ENCODE results near the gene TTC33.
"Not testable (repeated sequence)": the region's sequence is repeated elsewhere in the genome, so short reads cannot be mapped to it uniquely, and the experiment has no call there.

TTC33 gene

GRCh38 chr5:40601198-40601868, 154.4 kb downstream of the TTC33 start:
- Histone ChIP-seq H3K4me1 (ENCODE audit: control insufficient read depth in 1 of 2, insufficient read depth in 2 of 2, low read length in 2 of 2) (peaks cover 4 to 7% of the 10 kb centered on the region in 2 donors), H3K27me3 (ENCODE audit: control insufficient read depth in 1 of 2, insufficient read depth in 2 of 2, low read length in 2 of 2) (no peaks in the 10 kb centered on the region), H3K36me3 (ENCODE audit: control insufficient read depth in 1 of 2, insufficient read depth in 2 of 2, low read length in 2 of 2) (no peaks in the 10 kb centered on the region), H3K9ac (ENCODE audit: low read depth in 1 of 2, low read length in 2 of 2) (no peak overlapping the region), H3K4me3 (ENCODE audit: low read depth in 1 of 2, low read length in 2 of 2) (no peak overlapping the region), H3K9me3 (ENCODE audit: control insufficient read depth in 1 of 2, low read length in 2 of 2) (no peaks in the 10 kb centered on the region), H3K27ac (ENCODE audit: low read depth, low read length) (no peak overlapping the region)

- H3K27me3 ChIP-seq (ENCODE audit: control insufficient read depth in 1 of 2, insufficient read depth in 2 of 2, low read length in 2 of 2) = no peaks in the 10 kb centered on the region
Observed at GRCh38 chr5:40600383-40600782, 155.4 kb downstream of the TTC33 start.

DNA sequence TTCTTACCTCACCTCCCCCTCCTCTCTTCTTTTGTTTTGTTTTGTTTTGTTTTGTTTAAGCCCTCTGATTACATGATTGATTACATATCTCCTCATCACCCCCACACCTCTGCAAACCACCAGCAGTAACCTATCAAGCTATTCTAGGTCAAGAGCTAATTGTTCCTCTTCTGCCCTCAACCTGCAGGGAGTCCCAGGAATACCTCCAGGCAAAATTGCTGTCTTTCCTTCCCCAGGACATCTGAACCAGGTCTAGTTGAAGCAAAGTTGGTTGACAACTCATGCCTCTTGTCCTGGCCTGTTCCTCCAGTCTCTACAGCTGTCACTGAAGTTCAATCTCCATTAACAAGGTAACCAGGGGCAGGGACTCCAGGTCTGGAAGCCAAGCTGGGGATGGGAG, 156.1 kb downstream of the TTC33 start:
- peaks cover 4 to 7% of the 10 kb centered on the region in 2 donors for H3K4me1 ChIP-seq (ENCODE audit: control insufficient read depth in 1 of 2, insufficient read depth in 2 of 2, low read length in 2 of 2)

More at GRCh38 chr5:40600383-40600782, 155.4 kb downstream of the TTC33 start:
- Histone ChIP-seq H3K9ac (ENCODE audit: low read depth in 1 of 2, low read length in 2 of 2) (no peak overlapping the region), H3K9me3 (ENCODE audit: control insufficient read depth in 1 of 2, low read length in 2 of 2) (no peaks in the 10 kb centered on the region), H3K4me3 (ENCODE audit: low read depth in 1 of 2, low read length in 2 of 2) (no peak overlapping the region), H3K4me1 (ENCODE audit: control insufficient read depth in 1 of 2, insufficient read depth in 2 of 2, low read length in 2 of 2) (peaks cover 4 to 7% of the 10 kb centered on the region in 2 donors), H3K36me3 (ENCODE audit: control insufficient read depth in 1 of 2, insufficient read depth in 2 of 2, low read length in 2 of 2) (no peaks in the 10 kb centered on the region), H3K27ac (ENCODE audit: low read depth, low read length) (no peak overlapping the region)

DNA sequence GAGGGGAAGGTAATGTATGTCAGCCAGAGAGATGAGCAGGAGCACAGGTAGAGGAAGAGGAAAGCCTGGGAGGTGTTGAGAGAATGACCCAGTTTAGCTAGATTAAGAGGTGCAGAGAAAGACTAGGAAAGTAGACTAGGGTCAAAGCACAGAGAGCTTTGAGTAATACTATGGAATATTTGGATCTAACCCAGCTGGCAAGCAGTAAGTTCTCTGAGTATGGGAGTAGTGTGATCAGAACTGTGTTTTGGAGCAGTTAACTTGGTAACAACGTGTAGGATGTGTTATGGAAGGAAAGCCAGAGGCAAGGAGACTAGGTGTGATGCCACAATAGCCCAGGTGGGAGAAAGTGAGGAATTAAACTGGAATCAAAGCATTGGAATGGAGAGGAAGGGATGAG, 160.9 kb downstream of the TTC33 start:
- no peaks in the 10 kb centered on the region for H3K27me3 ChIP-seq (ENCODE audit: control insufficient read depth in 1 of 2, insufficient read depth in 2 of 2, low read length in 2 of 2)
- no peak overlapping the region for H3K27ac ChIP-seq (ENCODE audit: low read depth, low read length)
- H3K9me3 ChIP-seq (ENCODE audit: control insufficient read depth in 1 of 2, low read length in 2 of 2) = peaks cover 0 to 4% of the 10 kb centered on the region in 2 donors
- no peak overlapping the region for H3K9ac ChIP-seq (ENCODE audit: low read depth in 1 of 2, low read length in 2 of 2)
- no peak overlapping the region for H3K4me3 ChIP-seq (ENCODE audit: low read depth in 1 of 2, low read length in 2 of 2)
- H3K4me1 ChIP-seq (ENCODE audit: control insufficient read depth in 1 of 2, insufficient read depth in 2 of 2, low read length in 2 of 2) = no peaks in the 10 kb centered on the region
- no peaks in the 10 kb centered on the region for H3K36me3 ChIP-seq (ENCODE audit: control insufficient read depth in 1 of 2, insufficient read depth in 2 of 2, low read length in 2 of 2)

More for the DNA sequence above, 156.1 kb downstream of the TTC33 start:
- no peaks in the 10 kb centered on the region for H3K9me3 ChIP-seq (ENCODE audit: control insufficient read depth in 1 of 2, low read length in 2 of 2)
- no peak overlapping the region for H3K4me3 ChIP-seq (ENCODE audit: low read depth in 1 of 2, low read length in 2 of 2)
- no peak overlapping the region for H3K9ac ChIP-seq (ENCODE audit: low read depth in 1 of 2, low read length in 2 of 2)
- no peaks in the 10 kb centered on the region for H3K36me3 ChIP-seq (ENCODE audit: control insufficient read depth in 1 of 2, insufficient read depth in 2 of 2, low read length in 2 of 2)
- no peaks in the 10 kb centered on the region for H3K27me3 ChIP-seq (ENCODE audit: control insufficient read depth in 1 of 2, insufficient read depth in 2 of 2, low read length in 2 of 2)
- H3K27ac ChIP-seq (ENCODE audit: low read depth, low read length) = no peak overlapping the region

DNA sequence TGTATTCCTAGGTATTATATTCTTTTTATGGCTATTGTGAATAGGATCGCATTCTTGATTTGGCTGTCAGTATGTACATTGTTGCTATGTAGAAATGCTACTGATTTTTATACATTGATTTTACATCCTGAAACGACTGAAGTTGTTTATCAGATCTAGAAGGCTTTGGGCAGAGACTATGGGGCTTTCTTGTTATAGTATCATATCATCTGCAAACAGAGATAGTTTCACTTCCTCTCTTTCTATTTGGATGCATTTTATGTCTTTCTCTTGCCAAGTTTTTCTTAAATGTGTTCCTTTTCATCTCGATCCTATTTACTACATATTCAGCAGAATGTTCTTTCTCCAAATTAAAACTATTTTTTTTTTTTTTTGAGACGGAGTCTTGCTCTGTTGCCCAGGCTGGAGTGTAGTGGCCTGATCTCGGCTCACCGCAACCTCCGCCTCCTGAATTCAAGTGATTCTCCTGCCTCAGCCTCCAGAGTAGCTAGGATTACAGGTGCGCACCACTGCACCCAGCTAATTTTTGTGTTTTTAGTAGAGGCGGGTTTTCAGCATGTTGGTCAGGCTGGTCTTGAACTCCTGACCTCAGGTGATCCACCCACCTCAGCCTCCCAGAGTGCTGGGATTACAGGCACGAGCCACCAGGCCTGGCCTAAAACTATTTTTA, 163.9 kb downstream of the TTC33 start:
- H3K9ac ChIP-seq (ENCODE audit: low read depth in 1 of 2, low read length in 2 of 2); H3K9me3 ChIP-seq (ENCODE audit: control insufficient read depth in 1 of 2, low read length in 2 of 2); H3K27me3 ChIP-seq (ENCODE audit: control insufficient read depth in 1 of 2, insufficient read depth in 2 of 2, low read length in 2 of 2); H3K27ac ChIP-seq (ENCODE audit: low read depth, low read length); H3K36me3 ChIP-seq (ENCODE audit: control insufficient read depth in 1 of 2, insufficient read depth in 2 of 2, low read length in 2 of 2); H3K4me1 ChIP-seq (ENCODE audit: control insufficient read depth in 1 of 2, insufficient read depth in 2 of 2, low read length in 2 of 2); H3K4me3 ChIP-seq (ENCODE audit: low read depth in 1 of 2, low read length in 2 of 2): not testable (repeated sequence)

DNA sequence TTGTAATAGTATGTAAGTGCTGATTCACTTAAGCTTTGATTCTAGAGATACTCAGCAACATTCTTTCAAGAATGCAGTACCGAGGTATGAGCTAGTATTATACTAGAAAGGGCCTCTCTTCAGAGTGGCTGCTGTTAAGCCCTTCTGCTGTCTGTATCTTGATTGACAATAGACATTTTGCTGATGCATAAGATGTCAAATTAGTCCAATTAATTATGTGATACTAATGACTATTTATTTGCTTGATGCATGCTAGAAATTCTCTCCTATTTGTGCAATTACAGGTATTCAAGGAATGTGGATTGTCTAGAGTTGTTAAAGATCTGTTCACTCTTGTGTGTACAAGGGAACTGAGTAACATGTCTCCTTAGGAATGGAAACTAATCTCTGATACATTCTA, 168.4 kb downstream of the TTC33 start:
- no peak overlapping the region for H3K4me3 ChIP-seq (ENCODE audit: low read depth in 1 of 2, low read length in 2 of 2)

DNA sequence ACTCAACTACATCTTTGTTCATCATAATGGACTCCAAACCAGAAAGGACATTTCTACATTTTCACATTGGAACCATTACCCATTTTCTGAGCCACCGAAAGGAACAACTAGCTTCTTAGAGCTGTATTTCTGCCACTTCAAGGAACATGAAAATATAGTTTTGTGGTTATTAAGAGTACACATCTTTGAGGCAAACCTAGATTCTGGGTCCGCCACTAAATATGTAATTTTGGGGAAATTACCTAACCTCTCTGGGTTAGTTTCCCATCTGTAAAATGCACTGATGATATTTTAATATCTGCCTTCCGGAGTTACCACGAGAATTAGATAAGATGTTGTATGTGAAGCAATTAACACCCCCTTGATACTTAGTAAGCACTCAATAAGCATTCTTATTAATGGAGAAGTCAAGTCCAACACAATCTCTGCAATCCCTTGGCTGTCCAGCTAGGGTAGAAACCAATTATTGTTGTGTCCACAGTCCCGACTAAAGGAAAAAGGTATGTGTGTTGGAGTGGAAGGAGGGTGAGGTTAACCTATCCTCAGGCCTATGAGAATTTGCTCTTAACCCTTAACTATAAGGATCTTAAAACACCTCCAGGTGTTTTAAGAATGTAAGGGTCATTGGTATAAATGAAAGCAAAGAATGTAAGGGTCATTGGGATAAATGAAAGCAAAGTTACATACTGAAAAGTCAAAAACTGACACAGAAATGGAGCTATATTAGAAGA, 170.1 kb downstream of the TTC33 start:
- Histone ChIP-seq H3K36me3 (ENCODE audit: control insufficient read depth in 1 of 2, insufficient read depth in 2 of 2, low read length in 2 of 2) (no peaks in the 10 kb centered on the region), H3K4me1 (ENCODE audit: control insufficient read depth in 1 of 2, insufficient read depth in 2 of 2, low read length in 2 of 2) (no peaks in the 10 kb centered on the region), H3K9me3 (ENCODE audit: control insufficient read depth in 1 of 2, low read length in 2 of 2) (peaks cover 0 to 4% of the 10 kb centered on the region in 2 donors)

More for the DNA sequence above, 168.4 kb downstream of the TTC33 start:
- no peak overlapping the region for H3K27ac ChIP-seq (ENCODE audit: low read depth, low read length)
- no peak overlapping the region for H3K9ac ChIP-seq (ENCODE audit: low read depth in 1 of 2, low read length in 2 of 2)
- H3K4me1 ChIP-seq (ENCODE audit: control insufficient read depth in 1 of 2, insufficient read depth in 2 of 2, low read length in 2 of 2) = no peaks in the 10 kb centered on the region
- H3K27me3 ChIP-seq (ENCODE audit: control insufficient read depth in 1 of 2, insufficient read depth in 2 of 2, low read length in 2 of 2) = no peaks in the 10 kb centered on the region
- H3K9me3 ChIP-seq (ENCODE audit: control insufficient read depth in 1 of 2, low read length in 2 of 2) = peaks cover 0 to 4% of the 10 kb centered on the region in 2 donors
- H3K36me3 ChIP-seq (ENCODE audit: control insufficient read depth in 1 of 2, insufficient read depth in 2 of 2, low read length in 2 of 2) = no peaks in the 10 kb centered on the region

DNA sequence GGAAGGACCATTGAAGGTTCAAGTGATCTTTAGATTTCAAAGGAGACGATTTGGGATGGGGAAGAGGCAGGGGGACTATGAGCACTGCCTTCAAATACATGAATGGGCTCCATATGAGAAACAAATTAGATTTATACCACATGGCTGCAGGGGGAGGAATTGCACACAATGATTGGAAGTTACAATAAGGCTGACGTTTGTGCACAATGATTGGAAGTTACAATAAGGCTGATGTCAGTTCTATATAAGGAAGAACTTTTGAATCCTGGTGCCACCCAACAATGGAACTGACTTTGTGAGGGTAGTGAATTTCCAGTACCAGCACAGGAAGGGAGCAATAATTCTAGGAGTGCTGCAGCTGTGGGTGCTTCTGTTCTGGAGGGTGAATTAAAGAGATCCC, 171.7 kb downstream of the TTC33 start:
- Histone ChIP-seq H3K4me1 (ENCODE audit: control insufficient read depth in 1 of 2, insufficient read depth in 2 of 2, low read length in 2 of 2) (no peaks in the 10 kb centered on the region), H3K27ac (ENCODE audit: low read depth, low read length) (no peak overlapping the region)

More for the DNA sequence above, 170.1 kb downstream of the TTC33 start:
- no peak overlapping the region for H3K9ac ChIP-seq (ENCODE audit: low read depth in 1 of 2, low read length in 2 of 2)
- no peak overlapping the region for H3K27ac ChIP-seq (ENCODE audit: low read depth, low read length)
- no peak overlapping the region for H3K4me3 ChIP-seq (ENCODE audit: low read depth in 1 of 2, low read length in 2 of 2)
- H3K27me3 ChIP-seq (ENCODE audit: control insufficient read depth in 1 of 2, insufficient read depth in 2 of 2, low read length in 2 of 2) = no peaks in the 10 kb centered on the region

GRCh38 chr5:40578501-40579451, 177.0 kb downstream of the TTC33 start:
- no peaks in the 10 kb centered on the region for H3K36me3 ChIP-seq (ENCODE audit: control insufficient read depth in 1 of 2, insufficient read depth in 2 of 2, low read length in 2 of 2)
- H3K27me3 ChIP-seq (ENCODE audit: control insufficient read depth in 1 of 2, insufficient read depth in 2 of 2, low read length in 2 of 2) = no peaks in the 10 kb centered on the region
- no peak overlapping the region for H3K9ac ChIP-seq (ENCODE audit: low read depth in 1 of 2, low read length in 2 of 2)
- no peak overlapping the region for H3K4me3 ChIP-seq (ENCODE audit: low read depth in 1 of 2, low read length in 2 of 2)
- H3K4me1 ChIP-seq (ENCODE audit: control insufficient read depth in 1 of 2, insufficient read depth in 2 of 2, low read length in 2 of 2) = no peaks in the 10 kb centered on the region
- H3K27ac ChIP-seq (ENCODE audit: low read depth, low read length) = no peak overlapping the region
- no peaks in the 10 kb centered on the region for H3K9me3 ChIP-seq (ENCODE audit: control insufficient read depth in 1 of 2, low read length in 2 of 2)

More for the DNA sequence above, 171.7 kb downstream of the TTC33 start:
- Histone ChIP-seq H3K4me3 (ENCODE audit: low read depth in 1 of 2, low read length in 2 of 2) (no peak overlapping the region), H3K27me3 (ENCODE audit: control insufficient read depth in 1 of 2, insufficient read depth in 2 of 2, low read length in 2 of 2) (no peaks in the 10 kb centered on the region), H3K9me3 (ENCODE audit: control insufficient read depth in 1 of 2, low read length in 2 of 2) (no peaks in the 10 kb centered on the region), H3K36me3 (ENCODE audit: control insufficient read depth in 1 of 2, insufficient read depth in 2 of 2, low read length in 2 of 2) (no peaks in the 10 kb centered on the region), H3K9ac (ENCODE audit: low read depth in 1 of 2, low read length in 2 of 2) (no peak overlapping the region)
